Measurements from ENCODE around the gene MYO3B. TPM values are rescaled to one million over a fixed set of nuclear protein-coding genes. Genes with fewer than 3 reads are reported as not detected.

Gene MYO3B
- total RNA-seq, 2 donors from 2014 or later: 5.2 to 10.9 TPM

DNA sequence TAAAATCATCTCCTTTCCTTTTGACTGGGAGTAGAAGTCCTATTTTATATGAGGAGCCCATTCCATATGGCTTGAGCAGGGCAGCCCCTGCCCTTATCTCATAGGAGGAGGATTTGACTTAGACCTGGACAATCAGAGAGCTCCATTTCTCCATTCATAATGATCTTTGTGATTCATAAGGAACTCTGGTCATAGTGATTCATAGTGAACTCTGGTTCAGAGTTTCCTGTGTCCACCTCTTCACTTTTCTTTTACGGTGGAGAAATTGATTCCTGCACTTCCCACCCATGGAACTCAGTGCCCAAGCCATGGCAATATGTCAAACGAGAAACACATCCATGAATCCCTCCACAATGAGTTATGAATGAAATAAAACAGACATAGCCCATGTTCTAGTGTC, 12.8 kb upstream of the MYO3B start:
- H3K27me3 Mint-ChIP-seq (ENCODE audit: insufficient read depth): peaks cover 3% of the 10 kb centered on the region
- H3K36me3 ChIP-seq (ENCODE audit: control insufficient read depth, insufficient read depth, low read length): no peaks in the 10 kb centered on the region
- H3K27ac ChIP-seq (ENCODE audit: low read depth, low read length): no peak overlapping the region
- no peaks in the 10 kb centered on the region for H3K36me3 Mint-ChIP-seq (ENCODE audit: low read depth)
- H3K4me1 Mint-ChIP-seq: peaks cover 11% of the 10 kb centered on the region
- no peaks in the 10 kb centered on the region for H3K9me3 ChIP-seq (ENCODE audit: control insufficient read depth, low read length)
- H3K9me3 Mint-ChIP-seq: no peaks in the 10 kb centered on the region
- no peak overlapping the region for H3K4me3 Mint-ChIP-seq
- H3K9ac ChIP-seq (ENCODE audit: extremely low read depth, low read length, poor library complexity, severe bottlenecking): no peak overlapping the region
- TF ChIP-seq, protein P1, sequence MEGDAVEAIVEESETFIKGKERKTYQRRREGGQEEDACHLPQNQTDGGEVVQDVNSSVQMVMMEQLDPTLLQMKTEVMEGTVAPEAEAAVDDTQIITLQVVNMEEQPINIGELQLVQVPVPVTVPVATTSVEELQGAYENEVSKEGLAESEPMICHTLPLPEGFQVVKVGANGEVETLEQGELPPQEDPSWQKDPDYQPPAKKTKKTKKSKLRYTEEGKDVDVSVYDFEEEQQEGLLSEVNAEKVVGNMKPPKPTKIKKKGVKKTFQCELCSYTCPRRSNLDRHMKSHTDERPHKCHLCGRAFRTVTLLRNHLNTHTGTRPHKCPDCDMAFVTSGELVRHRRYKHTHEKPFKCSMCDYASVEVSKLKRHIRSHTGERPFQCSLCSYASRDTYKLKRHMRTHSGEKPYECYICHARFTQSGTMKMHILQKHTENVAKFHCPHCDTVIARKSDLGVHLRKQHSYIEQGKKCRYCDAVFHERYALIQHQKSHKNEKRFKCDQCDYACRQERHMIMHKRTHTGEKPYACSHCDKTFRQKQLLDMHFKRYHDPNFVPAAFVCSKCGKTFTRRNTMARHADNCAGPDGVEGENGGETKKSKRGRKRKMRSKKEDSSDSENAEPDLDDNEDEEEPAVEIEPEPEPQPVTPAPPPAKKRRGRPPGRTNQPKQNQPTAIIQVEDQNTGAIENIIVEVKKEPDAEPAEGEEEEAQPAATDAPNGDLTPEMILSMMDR (conservative IDR thresholded peaks at IDR 0.05): no peak
- peaks cover 2% of the 10 kb centered on the region for H3K4me1 ChIP-seq (ENCODE audit: control insufficient read depth, insufficient read depth, low read length)
- H3K27me3 ChIP-seq (ENCODE audit: control insufficient read depth, insufficient read depth, low read length, poor library complexity, severe bottlenecking): no peaks in the 10 kb centered on the region
- WGBS, 2 experiments (ENCODE audit: insufficient coverage in 1 of 2, insufficient read length in 1 of 2): 95 to 100% methylated on average over 1 to 2 of the region's 2 CpGs
- no peak for DNase-seq
- H3K27ac Mint-ChIP-seq: no peak overlapping the region
- no peak overlapping the region for H3K4me3 ChIP-seq (ENCODE audit: low read length)

DNA sequence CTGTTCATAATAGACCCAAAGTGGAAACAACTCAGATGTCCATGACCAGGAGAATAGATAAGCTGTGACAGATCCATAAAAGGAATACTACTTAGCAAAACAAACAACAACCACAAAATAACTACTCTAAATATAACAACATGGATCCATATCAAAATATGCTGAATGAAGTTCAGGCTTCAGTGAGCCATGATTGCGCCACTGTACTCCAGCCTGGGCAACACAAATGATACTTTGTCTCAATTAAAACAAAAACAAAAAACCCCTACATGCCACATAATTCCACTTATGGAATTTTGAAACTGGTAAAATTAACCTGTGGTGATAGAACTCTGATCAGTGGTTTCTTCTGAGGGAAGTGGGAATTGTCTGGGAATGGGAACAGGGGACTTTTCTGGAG, 11.2 kb upstream of the MYO3B start:
- Mint-ChIP-seq H3K4me3 (no peak overlapping the region), H3K4me1 (peaks cover 12% of the 10 kb centered on the region), H3K9me3 (no peaks in the 10 kb centered on the region), H3K27me3 (ENCODE audit: insufficient read depth) (peaks cover 3% of the 10 kb centered on the region), H3K27ac (no peak overlapping the region), H3K36me3 (ENCODE audit: low read depth) (no peaks in the 10 kb centered on the region)
- Histone ChIP-seq H3K36me3 (ENCODE audit: control insufficient read depth, insufficient read depth, low read length) (no peaks in the 10 kb centered on the region), H3K9ac (ENCODE audit: extremely low read depth, low read length, poor library complexity, severe bottlenecking) (no peak overlapping the region), H3K4me1 (ENCODE audit: control insufficient read depth, insufficient read depth, low read length) (peaks cover 6% of the 10 kb centered on the region), H3K27ac (ENCODE audit: low read depth, low read length) (no peak overlapping the region), H3K27me3 (ENCODE audit: control insufficient read depth, insufficient read depth, low read length, poor library complexity, severe bottlenecking) (no peaks in the 10 kb centered on the region), H3K4me3 (ENCODE audit: low read length) (no peak overlapping the region), H3K9me3 (ENCODE audit: control insufficient read depth, low read length) (no peaks in the 10 kb centered on the region)
- DNase-seq: no peak
- TF ChIP-seq, protein P1 (conservative IDR thresholded peaks at IDR 0.05): no peak
- WGBS, 2 experiments (ENCODE audit: insufficient coverage in 1 of 2, insufficient read length in 1 of 2): 96 to 100% methylated on average over 1 of the region's 1 CpG

DNA sequence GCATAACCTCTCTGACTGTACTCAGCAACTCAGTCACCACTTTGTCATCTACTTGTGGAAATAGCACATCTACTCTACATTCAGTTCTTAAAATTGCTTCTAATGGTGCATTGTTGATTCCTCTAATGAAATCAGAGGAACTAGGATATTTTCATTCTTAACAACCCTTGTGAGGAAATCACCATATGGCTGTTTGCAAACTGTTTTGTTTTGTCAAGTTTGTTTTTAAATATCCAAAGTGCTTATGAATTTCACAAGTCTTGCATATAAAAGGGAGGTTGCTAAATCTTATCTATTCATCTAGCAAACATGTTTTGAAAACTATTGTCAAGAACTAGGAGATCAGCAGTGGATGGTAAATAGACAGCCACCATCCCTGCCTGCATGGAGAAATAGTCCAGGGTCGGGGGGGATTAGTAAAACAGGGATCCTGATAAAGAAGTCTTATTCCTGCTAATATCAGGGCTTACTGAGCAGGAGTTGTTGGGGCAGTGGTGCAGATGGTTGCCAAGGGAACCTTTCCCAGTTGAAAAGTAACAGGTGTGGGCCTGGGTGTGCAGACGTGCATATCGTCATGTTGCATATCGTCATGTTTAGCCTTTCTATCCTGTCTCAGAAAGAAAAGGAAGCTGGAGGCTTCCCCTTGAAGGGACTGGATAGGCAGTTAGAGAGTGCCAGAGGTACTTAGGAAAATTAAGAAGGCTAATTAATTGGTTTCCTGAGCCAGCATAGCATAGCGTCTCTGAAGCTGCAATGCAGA, 7.5 kb upstream of the MYO3B start:
- Histone ChIP-seq H3K9ac (ENCODE audit: extremely low read depth, low read length, poor library complexity, severe bottlenecking) (no peak overlapping the region), H3K4me1 (ENCODE audit: control insufficient read depth, insufficient read depth, low read length) (peaks cover 6% of the 10 kb centered on the region), H3K36me3 (ENCODE audit: control insufficient read depth, insufficient read depth, low read length) (no peaks in the 10 kb centered on the region), H3K9me3 (ENCODE audit: control insufficient read depth, low read length) (no peaks in the 10 kb centered on the region), H3K4me3 (ENCODE audit: low read length) (no peak overlapping the region), H3K27ac (ENCODE audit: low read depth, low read length) (no peak overlapping the region), H3K27me3 (ENCODE audit: control insufficient read depth, insufficient read depth, low read length, poor library complexity, severe bottlenecking) (no peaks in the 10 kb centered on the region)
- Mint-ChIP-seq H3K36me3 (ENCODE audit: low read depth) (no peaks in the 10 kb centered on the region), H3K27me3 (ENCODE audit: insufficient read depth) (no peaks in the 10 kb centered on the region), H3K4me1 (peaks cover 12% of the 10 kb centered on the region), H3K27ac (no peak overlapping the region), H3K9me3 (no peaks in the 10 kb centered on the region), H3K4me3 (no peak overlapping the region)
- TF ChIP-seq, protein P1 (conservative IDR thresholded peaks at IDR 0.05): no peak
- WGBS, 2 experiments (ENCODE audit: insufficient coverage in 1 of 2, insufficient read length in 1 of 2): 86 to 90% methylated on average over 4 to 5 of the region's 5 CpGs
- DNase-seq: no peak
